Naive thymus-derived CD8-positive, alpha-beta T cell (primary cell): ENCODE measurements around the gene FOXK1. TPM values are rescaled to one million over a fixed set of nuclear protein-coding genes. Genes with fewer than 3 reads are reported as not detected.

Experiments
- ATAC-seq, 2 donors: fragments of 150-1000 bp; cut with Tn5 transposase in 1 of 2; sonication (Bioruptor Pico), chemical (Tn5 transposase) in 1 of 2; 1 replicate in 1 of 2; 2 replicates in 1 of 2; pipeline ENCODE4 v1.10.0; 2021; ENCODE audit warnings: mild to moderate bottlenecking in 2 of 2, moderate library complexity in 2 of 2
- POLR2A ChIA-PET: fragments of 350-600 bp; sonication (Branson Sonifier 250); formaldehyde crosslinking; loops from one replicate; lab custom pipeline; 2021; ENCODE audit warnings: antibody characterized with exemption; lab: Charles Lee
- DNase-seq, 10 donors: peaks; one replicate each; pipeline versions ENCODE4 v3.0.0 to v3.0.0-alpha.2; 2020 to 2022
- H3K27ac Mint-ChIP-seq, 10 donors: one replicate each; pipeline ENCODE4 v1.8.0; 2020 to 2022; ENCODE audit warnings: mild to moderate bottlenecking in 10 of 10, mixed read lengths in 10 of 10, moderate library complexity in 4 of 10, inconsistent platforms in 1 of 10
- H3K27me3 Mint-ChIP-seq, 5 donors: one replicate each; pipeline ENCODE4 v1.8.0; 2021 to 2022; ENCODE audit warnings: mixed read lengths in 5 of 5
- H3K36me3 Mint-ChIP-seq, 3 donors: one replicate each; pipeline ENCODE4 v1.8.0; 2020 to 2022; ENCODE audit warnings: mixed read lengths in 3 of 3, mild to moderate bottlenecking in 2 of 3, inconsistent platforms in 1 of 3
- H3K4me1 Mint-ChIP-seq, 4 donors: one replicate each; pipeline ENCODE4 v1.8.0; 2021 to 2022; ENCODE audit warnings: mixed read lengths in 4 of 4
- H3K4me3 Mint-ChIP-seq, 10 donors: one replicate each; pipeline ENCODE4 v1.8.0; 2020 to 2022; ENCODE audit warnings: mild to moderate bottlenecking in 10 of 10, mixed read lengths in 10 of 10, moderate library complexity in 6 of 10, inconsistent platforms in 1 of 10
- H3K9me3 Mint-ChIP-seq, 9 donors: one replicate each; pipeline ENCODE4 v1.8.0; 2020 to 2022; ENCODE audit warnings: mixed read lengths in 9 of 9, mild to moderate bottlenecking in 3 of 9, inconsistent platforms in 1 of 9, moderate library complexity in 1 of 9
- polyA plus RNA-seq, 3 donors: library from polyadenylated mRNA; unstranded; fragments of 300-500 nt; fragmentation: Illumina TruSeq; gene quantifications; one replicate each; pipeline ENCODE4 v1.2.3, GENCODE V29; 2021
- total RNA-seq, 8 experiments: library from RNA in 2 of 8; stranded (reverse) in 2 of 8; gene quantifications; one replicate each; pipeline ENCODE4 v1.2.3 and lab custom pipeline; 2021 to 2026

FOXK1 gene
- total and polyA plus RNA-seq, 5 experiments from 2014 or later = 2.3 to 78.5 (median 5.6) TPM

GRCh38 chr7:4749798-4750197 is 67.7 kb downstream of the FOXK1 start:
- DNase-seq (no peak), ATAC-seq (no peak)
- peaks cover 4 to 26% (median 13%) of the 10 kb centered on the region in 3 donors for H3K36me3 Mint-ChIP-seq
- no peaks in the 10 kb centered on the region for H3K27me3 Mint-ChIP-seq
- H3K4me1 Mint-ChIP-seq = peaks cover 24 to 67% (median 57%) of the 10 kb centered on the region in 4 donors
- POLR2A ChIA-PET = interaction anchor here (1.0 to 1.8 kb wide), 5 partner anchors 20 to 108 kb away, joined by 3 to 7 read pairs (median 5); partner anchors contain the start of genes AP5Z1 and FOXK1
- H3K27ac Mint-ChIP-seq = peak overlapping the region in 7 of 10 donors; percentile 29 to 99 (median 48)
- peak overlapping the region in 1 of 10 donors; percentile 71 for H3K4me3 Mint-ChIP-seq
- no peaks in the 10 kb centered on the region for H3K9me3 Mint-ChIP-seq

- Mint-ChIP-seq H3K27me3 (no peaks in the 10 kb centered on the region), H3K4me1 (peaks cover 15 to 56% (median 41%) of the 10 kb centered on the region in 4 donors), H3K36me3 (peaks cover 4 to 41% (median 11%) of the 10 kb centered on the region in 3 donors), H3K4me3 (no peak overlapping the region), H3K27ac (peak overlapping the region in 2 of 10 donors; percentile 67 to 72), H3K9me3 (no peaks in the 10 kb centered on the region)
- POLR2A ChIA-PET = interaction anchor here (0.6 kb wide), 2 partner anchors 40 to 103 kb away, joined by 3 to 7 read pairs; no protein-coding TSS in a partner anchor
- DNase-seq = no peak
- ATAC-seq = no peak
Measured at GRCh38 chr7:4751398-4751947, 69.4 kb downstream of the FOXK1 start.

GRCh38 chr7:4753598-4754432 is 71.7 kb downstream of the FOXK1 start:
- no peaks in the 10 kb centered on the region for H3K9me3 Mint-ChIP-seq

GRCh38 chr7:4754433-4755010 is 72.4 kb downstream of the FOXK1 start:
- H3K9me3 Mint-ChIP-seq = no peaks in the 10 kb centered on the region
- peak overlapping the region in 1 of 10 donors; percentile 49 for H3K27ac Mint-ChIP-seq
- DNase-seq (no peak), ATAC-seq (no peak)
- no peaks in the 10 kb centered on the region for H3K27me3 Mint-ChIP-seq
- POLR2A ChIA-PET = interaction anchor here (0.9 to 3.5 kb wide), 2 partner anchors 10 to 113 kb away, joined by 3 to 17 read pairs; no protein-coding TSS in a partner anchor
- H3K36me3 Mint-ChIP-seq = peaks cover 0 to 49% (median 7%) of the 10 kb centered on the region in 3 donors
- peak overlapping the region in 1 of 10 donors; percentile 12 for H3K4me3 Mint-ChIP-seq
- peaks cover 2 to 28% (median 15%) of the 10 kb centered on the region in 4 donors for H3K4me1 Mint-ChIP-seq

More at GRCh38 chr7:4753598-4754432, 71.7 kb downstream of the FOXK1 start:
- Mint-ChIP-seq H3K4me3 (peak overlapping the region in 4 of 10 donors; percentile 12 to 63 (median 42)), H3K27me3 (no peaks in the 10 kb centered on the region), H3K27ac (peak overlapping the region in 9 of 10 donors; percentile 41 to 87 (median 79)), H3K4me1 (peaks cover 6 to 33% (median 20%) of the 10 kb centered on the region in 4 donors), H3K36me3 (peaks cover 0 to 52% (median 10%) of the 10 kb centered on the region in 3 donors)
- DNase-seq (peak; percentile 71 to 91 (median 84)), ATAC-seq (peak; percentile 99)
- POLR2A ChIA-PET = interaction anchor here (0.9 to 3.5 kb wide), 2 partner anchors 9 to 112 kb away, joined by 3 to 17 read pairs; no protein-coding TSS in a partner anchor

- POLR2A ChIA-PET = interaction anchor here (3.5 kb wide), 1 partner anchor 113 kb away, joined by 17 read pairs; no protein-coding TSS in a partner anchor
- DNase-seq = no peak
- Mint-ChIP-seq H3K27ac (peak overlapping the region in 1 of 10 donors; percentile 29), H3K27me3 (no peaks in the 10 kb centered on the region), H3K4me3 (no peak overlapping the region), H3K9me3 (no peaks in the 10 kb centered on the region), H3K36me3 (peaks cover 0 to 51% (median 7%) of the 10 kb centered on the region in 3 donors), H3K4me1 (peaks cover 2 to 24% (median 14%) of the 10 kb centered on the region in 4 donors)
- ATAC-seq = no peak
Measured at GRCh38 chr7:4755045-4755444, 73.0 kb downstream of the FOXK1 start.

GRCh38 chr7:4758111-4758510 is 76.0 kb downstream of the FOXK1 start:
- Mint-ChIP-seq H3K4me3 (no peak overlapping the region), H3K27me3 (peaks cover 0 to 1% (median 0%) of the 10 kb centered on the region in 5 donors), H3K36me3 (peaks cover 0 to 70% (median 14%) of the 10 kb centered on the region in 3 donors), H3K9me3 (no peaks in the 10 kb centered on the region), H3K27ac (peak overlapping the region in 1 of 10 donors; percentile 69), H3K4me1 (peaks cover 4 to 12% (median 9%) of the 10 kb centered on the region in 4 donors)
- POLR2A ChIA-PET = interaction anchor here (0.5 to 1.4 kb wide), 3 partner anchors 77 to 1705 kb away, joined by 3 to 4 read pairs (median 4); no protein-coding TSS in a partner anchor
- DNase-seq (no peak), ATAC-seq (no peak)

GRCh38 chr7:4758791-4759190 is 76.7 kb downstream of the FOXK1 start:
- Mint-ChIP-seq H3K4me3 (no peak overlapping the region), H3K36me3 (peaks cover 0 to 76% (median 14%) of the 10 kb centered on the region in 3 donors), H3K27ac (no peak overlapping the region), H3K9me3 (no peaks in the 10 kb centered on the region), H3K27me3 (peaks cover 0 to 1% (median 0%) of the 10 kb centered on the region in 5 donors), H3K4me1 (peaks cover 2 to 6% (median 3%) of the 10 kb centered on the region in 4 donors)
- POLR2A ChIA-PET = interaction anchor here (1.4 to 1.9 kb wide), 2 partner anchors 17 to 117 kb away, joined by 4 to 8 read pairs; partner anchors contain the start of gene AP5Z1
- DNase-seq = no peak
- no peak for ATAC-seq

GRCh38 chr7:4759211-4759610 is 77.1 kb downstream of the FOXK1 start:
- Mint-ChIP-seq H3K4me3 (no peak overlapping the region), H3K9me3 (no peaks in the 10 kb centered on the region), H3K27me3 (peaks cover 0 to 1% (median 0%) of the 10 kb centered on the region in 5 donors), H3K36me3 (peaks cover 0 to 75% (median 14%) of the 10 kb centered on the region in 3 donors), H3K4me1 (peaks cover 0 to 3% (median under 1%) of the 10 kb centered on the region in 4 donors), H3K27ac (no peak overlapping the region)
- no peak for ATAC-seq
- DNase-seq = no peak
- POLR2A ChIA-PET = interaction anchor here (1.4 to 1.9 kb wide), 2 partner anchors 16 to 117 kb away, joined by 4 to 8 read pairs; partner anchors contain the start of gene AP5Z1

GRCh38 chr7:4760952-4761351 is 78.9 kb downstream of the FOXK1 start:
- POLR2A ChIA-PET = interaction anchor here (1.9 kb wide), 1 partner anchor 15 kb away, joined by 8 read pairs; the partner anchor contains the start of gene AP5Z1
- peaks cover 0 to 4% (median under 1%) of the 10 kb centered on the region in 4 donors for H3K4me1 Mint-ChIP-seq

GRCh38 chr7:4762121-4763055 is 80.3 kb downstream of the FOXK1 start:
- ATAC-seq (no peak), DNase-seq (no peak)
- peaks cover 0 to 61% (median 10%) of the 10 kb centered on the region in 3 donors for H3K36me3 Mint-ChIP-seq
- peak overlapping the region in 3 of 10 donors; percentile 43 to 74 (median 51) for H3K27ac Mint-ChIP-seq
- peaks cover 0 to 1% (median 0%) of the 10 kb centered on the region in 5 donors for H3K27me3 Mint-ChIP-seq
- POLR2A ChIA-PET = interaction anchor here (1.3 kb wide), 1 partner anchor 13 kb away, joined by 5 read pairs; the partner anchor contains the start of gene AP5Z1
- H3K4me1 Mint-ChIP-seq = peaks cover 0 to 4% (median under 1%) of the 10 kb centered on the region in 4 donors
- no peaks in the 10 kb centered on the region for H3K9me3 Mint-ChIP-seq
- H3K4me3 Mint-ChIP-seq = no peak overlapping the region

More at GRCh38 chr7:4760952-4761351, 78.9 kb downstream of the FOXK1 start:
- DNase-seq = no peak
- no peaks in the 10 kb centered on the region for H3K9me3 Mint-ChIP-seq
- no peak overlapping the region for H3K4me3 Mint-ChIP-seq
- H3K27ac Mint-ChIP-seq = peak overlapping the region in 1 of 10 donors; percentile 40
- no peak for ATAC-seq
- H3K27me3 Mint-ChIP-seq = peaks cover 0 to 1% (median 0%) of the 10 kb centered on the region in 5 donors
- peaks cover 0 to 69% (median 10%) of the 10 kb centered on the region in 3 donors for H3K36me3 Mint-ChIP-seq
